Heart left ventricle (tissue), 16 donors: ENCODE data around the gene AP3B2. TPM values are rescaled to one million over a fixed set of nuclear protein-coding genes. Genes with fewer than 3 reads are reported as not detected.

ENCODE experiments used
- ATAC-seq, 4 donors: fragments of 200-7000 bp; cut with Tn5 transposase; one replicate each; pipeline ENCODE4 v1.9.1; 2020 to 2022; ENCODE audit warnings: moderate library complexity in 4 of 4, mild to moderate bottlenecking in 3 of 4, moderate number of reproducible peaks in 1 of 4
- DNase-seq, 5 donors: peaks; one replicate each; pipeline ENCODE4 v3.0.0-alpha.2; 2020
- H3K27ac ChIP-seq, 12 donors: fragments of 200-600 bp; sonication (generic) in 4 of 12; one replicate each; pipeline versions ENCODE4 v1.5.0 to v1.8.0; 2016 to 2022; ENCODE audit warnings: mild to moderate bottlenecking in 2 of 12
- H3K27me3 ChIP-seq, 9 donors: fragments of 200-600 bp; sonication (generic) in 2 of 9; one replicate each; pipeline versions ENCODE4 v1.5.1 to v1.8.0; 2016 to 2022; ENCODE audit warnings: mild to moderate bottlenecking in 3 of 9
- H3K36me3 ChIP-seq, 9 donors: fragments of 200-600 bp; sonication (generic) in 2 of 9; one replicate each; pipeline versions ENCODE4 v1.5.0 to v1.8.0; 2018 to 2022; ENCODE audit warnings: mild to moderate bottlenecking in 2 of 9
- H3K4me1 ChIP-seq, 12 donors: fragments of 200-600 bp; sonication (generic) in 4 of 12; one replicate each; pipeline versions ENCODE4 v1.5.0 to v1.8.0; 2016 to 2022; ENCODE audit warnings: mild to moderate bottlenecking in 3 of 12
- H3K4me3 ChIP-seq, 12 donors: fragments of 200-600 bp; sonication (generic) in 4 of 12; one replicate each; pipeline versions ENCODE4 v1.5.0 to v1.8.0; 2017 to 2022; ENCODE audit warnings: mild to moderate bottlenecking in 9 of 12, moderate library complexity in 4 of 12
- H3K9me3 ChIP-seq, 12 donors: fragments of 200-600 bp; sonication (generic) in 4 of 12; one replicate each; pipeline versions ENCODE4 v1.5.0 to v1.8.0; 2016 to 2022; ENCODE audit warnings: mild to moderate bottlenecking in 1 of 12
- CTCF ChIP-seq, 12 donors: fragments of 200-600 bp; sonication (generic) in 4 of 12; IDR thresholded peaks; one replicate each; pipeline versions ENCODE4 v1.5.0 to v1.8.0; 2018 to 2022; ENCODE audit warnings: antibody characterized with exemption in 12 of 12, mild to moderate bottlenecking in 5 of 12
- POLR2A ChIP-seq, 2 donors: fragments of 450-650 bp; IDR thresholded peaks; one replicate each; pipeline ENCODE4 v1.6.1; 2017; ENCODE audit warnings: antibody characterized with exemption in 2 of 2, mild to moderate bottlenecking in 2 of 2, moderate library complexity in 2 of 2
- WGBS, 4 donors: extraction: QIAGEN DNeasy Blood & Tissue Kit in 2 of 4; methylation state at CpG; one replicate each; pipeline versions ENCODE4 v1.1.5 to v1.1.7; 2013 to 2018; 5-methylcytosine and 5-hydroxymethylcytosine counted together
- intact Hi-C, 10 donors: fragments of 100-400 bp; cut with DNase I; formaldehyde crosslinking; loops; one replicate each; pipeline versions ENCODE4 v1.11.1 to v1.14.2; 2022
- polyA plus RNA-seq, 2 donors: library from polyadenylated mRNA; stranded (reverse); fragments of 200-250 nt; gene quantifications; one replicate each; pipeline ENCODE4 v1.2.3, GENCODE V29; 2013
- total RNA-seq, 9 donors: library from RNA; depleted of rRNA in 2 of 9; stranded (reverse); fragments of >200 nt in 2 of 9; fragmentation: NEBNext Ultra II Directional in 3 of 9; extraction: Animal tissue kit (Norgen Biotek cat#: 25700) in 3 of 9; gene quantifications; one replicate each; pipeline versions ENCODE4 v1.1.0 to v1.2.4, GENCODE V29; 2016 to 2023
- donor health status: ischemic (EF 13 %, LVEDD 7.1; RV severe dilation, severe dysfunction).
- donor health status: healthy with polysubstance abuse.
- donor health status: DM: no; HTN: yes; CAD: no.
- donor health status: DM: no; HTN: no; CAD: no.
- donor health status: ischemic (EF 25% LVEDD 6.9; RV normal size, moderate dysfunction).
- donor health status: ischemic (EF 25% LVEDD 5.7; RV mildly dilated, moderate dysfunction).
- donor health status: healthy.
- donor health status: DM: yes; HTN: yes; CAD: no.
- donor health status: ischemic (EF 35%, LVEDD 5.7; RV mildly dilated, moderate dysfunction).
- donor health status: nonischemic (EF 11% LVEDD 7.7; RV severe dilation, severe dysfunction).
- donor health status: DM: yes; HTN: yes; CAD: no.
- donor health status: PGD.
- donor health status: ischemic (EF 29% LVEDD 5.4; RV normal size, mild dysfunction).
- donor health status: nonischemic (EF 23%, LVEDD 6.1; RV moderate dilation, normal function).

Gene AP3B2
- total and polyA plus RNA-seq, 11 donors = 0.06 to 5.2 (median 0.41) TPM; not detected in 3

- no peak for TF ChIP-seq POLR2A (IDR thresholded peaks at IDR 0.05)
- TF ChIP-seq CTCF (IDR thresholded peaks at IDR 0.05) = no peak
- no peaks in the 10 kb centered on the region for H3K36me3 ChIP-seq
- no peaks in the 10 kb centered on the region for H3K4me1 ChIP-seq
- no peaks in the 10 kb centered on the region for H3K9me3 ChIP-seq
- ATAC-seq (no peak), DNase-seq (no peak)
- intact Hi-C loops = no loop called here
- H3K27ac ChIP-seq = no peak overlapping the region
- no peaks in the 10 kb centered on the region for H3K27me3 ChIP-seq
- WGBS, 4 donors = 91 to 98% (median 93%) methylated on average over 7 to 10 of the region's 10 CpGs
- H3K4me3 ChIP-seq = no peak overlapping the region
These were observed 17.1 kb upstream of the AP3B2 start for GRCh38 chr15:82726816-82727215.

GRCh38 chr15:82715003-82715402, 5.3 kb upstream of the AP3B2 start:
- 89 to 93% (median 90%) methylated on average over 4 of the region's 4 CpGs for WGBS, 4 donors
- intact Hi-C loops = no loop called here
- Histone ChIP-seq H3K27me3 (peaks cover 0 to 20% (median 2%) of the 10 kb centered on the region in 9 donors), H3K9me3 (no peaks in the 10 kb centered on the region), H3K36me3 (no peaks in the 10 kb centered on the region), H3K27ac (no peak overlapping the region), H3K4me3 (no peak overlapping the region), H3K4me1 (peaks cover 0 to 5% (median 3%) of the 10 kb centered on the region in 12 donors)
- DNase-seq = no peak
- TF ChIP-seq CTCF (IDR thresholded peaks at IDR 0.05) (no peak), POLR2A (IDR thresholded peaks at IDR 0.05) (no peak)
- no peak for ATAC-seq

- ATAC-seq (no peak), DNase-seq (no peak)
- Histone ChIP-seq H3K27ac (no peak overlapping the region), H3K4me1 (peaks cover 0 to 15% (median 8%) of the 10 kb centered on the region in 12 donors), H3K4me3 (no peak overlapping the region), H3K27me3 (peaks cover 0 to 20% (median 4%) of the 10 kb centered on the region in 9 donors), H3K9me3 (no peaks in the 10 kb centered on the region), H3K36me3 (no peaks in the 10 kb centered on the region)
- TF ChIP-seq CTCF (IDR thresholded peaks at IDR 0.05) (no peak), POLR2A (IDR thresholded peaks at IDR 0.05) (no peak)
- intact Hi-C loops = no loop called here
- 61 to 81% (median 67%) methylated on average over 2 to 3 of the region's 3 CpGs for WGBS, 4 donors
These were observed 4.3 kb upstream of the AP3B2 start for GRCh38 chr15:82714016-82714415.

GRCh38 chr15:82712036-82712435, 2.4 kb upstream of the AP3B2 start:
- H3K4me1 ChIP-seq = peaks cover 0 to 17% (median 9%) of the 10 kb centered on the region in 12 donors
- peaks cover 0 to 20% (median 4%) of the 10 kb centered on the region in 9 donors for H3K27me3 ChIP-seq
- no peak for DNase-seq
- 65 to 80% (median 73%) methylated on average over 3 of the region's 3 CpGs for WGBS, 4 donors
- no peak for TF ChIP-seq CTCF (IDR thresholded peaks at IDR 0.05)
- no peak for TF ChIP-seq POLR2A (IDR thresholded peaks at IDR 0.05)
- no peak overlapping the region for H3K27ac ChIP-seq
- intact Hi-C loops = no loop called here
- ATAC-seq = no peak
- H3K36me3 ChIP-seq = no peaks in the 10 kb centered on the region
- H3K9me3 ChIP-seq = no peaks in the 10 kb centered on the region
- no peak overlapping the region for H3K4me3 ChIP-seq
